GM19455 (cell line): Measurements from ENCODE around the gene TTYH2.
"Not testable (repeated sequence)": the region's sequence is repeated elsewhere in the genome, so short reads cannot be mapped to it uniquely, and the experiment has no call there.

Experiments
- ATAC-seq: cut with Tn5 transposase; IDR thresholded peaks from one replicate; pipeline ENCODE4 v1.9.1; 2021; ENCODE audit not compliant: unreplicated experiment

TTYH2 gene

GRCh38 chr17:74212913-74213791 is at the start of gene TTYH2:
TSS of gene TTYH2 (plus strand) at chr17:74213571. CDS start at chr17:74213588, 17 bp downstream.
- peak; percentile 64 for ATAC-seq

- ATAC-seq = no peak
Observed at GRCh38 chr17:74163836-74164235, 49.5 kb upstream of the TTYH2 start.

- ATAC-seq = no peak
Observed at GRCh38 chr17:74164446-74165045, 48.8 kb upstream of the TTYH2 start.

GRCh38 chr17:74165797-74166365 is 47.5 kb upstream of the TTYH2 start:
- ATAC-seq = no peak

GRCh38 chr17:74170924-74171323 is 42.4 kb upstream of the TTYH2 start:
- no peak for ATAC-seq

- no peak for ATAC-seq
Observed at GRCh38 chr17:74172700-74173099, 40.7 kb upstream of the TTYH2 start.

GRCh38 chr17:74176546-74177001 is 36.8 kb upstream of the TTYH2 start:
- no peak for ATAC-seq

- ATAC-seq = no peak
Observed at GRCh38 chr17:74177018-74177450, 36.3 kb upstream of the TTYH2 start.

GRCh38 chr17:74179576-74179975 is 33.8 kb upstream of the TTYH2 start:
- ATAC-seq = no peak

GRCh38 chr17:74180336-74180735 is 33.0 kb upstream of the TTYH2 start:
- no peak for ATAC-seq

- no peak for ATAC-seq
Observed at GRCh38 chr17:74181341-74181740, 32.0 kb upstream of the TTYH2 start.

GRCh38 chr17:74182041-74182723 is 31.2 kb upstream of the TTYH2 start:
- no peak for ATAC-seq

GRCh38 chr17:74183411-74183810 is 30.0 kb upstream of the TTYH2 start:
- no peak for ATAC-seq

- ATAC-seq = no peak
Observed at GRCh38 chr17:74185571-74186185, 27.7 kb upstream of the TTYH2 start.

GRCh38 chr17:74186498-74186897 is 26.9 kb upstream of the TTYH2 start:
- no peak for ATAC-seq

GRCh38 chr17:74187761-74188160 is 25.6 kb upstream of the TTYH2 start:
- ATAC-seq = no peak

- ATAC-seq = not testable (repeated sequence)
Observed at GRCh38 chr17:74188687-74189086, 24.7 kb upstream of the TTYH2 start.

- ATAC-seq = no peak
Observed at GRCh38 chr17:74190154-74190553, 23.2 kb upstream of the TTYH2 start.

GRCh38 chr17:74190807-74191406 is 22.5 kb upstream of the TTYH2 start:
- no peak for ATAC-seq

GRCh38 chr17:74192950-74193781 is 20.2 kb upstream of the TTYH2 start:
- ATAC-seq = no peak
